Central memory CD8-positive, alpha-beta T cell (primary cell): ENCODE results near the gene MEP1A.
"Not testable (repeated sequence)": the region's sequence is repeated elsewhere in the genome, so short reads cannot be mapped to it uniquely, and the experiment has no call there.

Experiments
- ATAC-seq: fragments of 150-1000 bp; cut with Tn5 transposase; replicated peaks from 2 replicates; pipeline ENCODE4 v1.10.0; 2022; ENCODE audit warnings: mild to moderate bottlenecking, moderate FRiP score, moderate number of reproducible peaks; ENCODE audit not compliant: poor library complexity, severe bottlenecking; ENCODE audit errors: extremely low read depth
- DNase-seq, 2 donors: peaks; one replicate each; pipeline ENCODE4 v3.0.0; 2021; ENCODE audit warnings: low spot score in 2 of 2
- H3K27ac Mint-ChIP-seq: one replicate; pipeline ENCODE4 v1.8.0; 2022; ENCODE audit warnings: low read depth, mild to moderate bottlenecking, moderate library complexity, mixed read lengths
- H3K27me3 Mint-ChIP-seq: one replicate; pipeline ENCODE4 v1.8.0; 2022; ENCODE audit warnings: mixed read lengths
- H3K36me3 Mint-ChIP-seq: one replicate; pipeline ENCODE4 v1.8.0; 2022; ENCODE audit warnings: mild to moderate bottlenecking, moderate library complexity, mixed read lengths; ENCODE audit not compliant: insufficient read depth
- H3K4me1 Mint-ChIP-seq: one replicate; pipeline ENCODE4 v1.8.0; 2022; ENCODE audit warnings: mixed read lengths
- H3K4me3 Mint-ChIP-seq: one replicate; pipeline ENCODE4 v1.8.0; 2022; ENCODE audit warnings: mild to moderate bottlenecking, moderate library complexity, mixed read lengths
- H3K9me3 Mint-ChIP-seq: one replicate; pipeline ENCODE4 v1.8.0; 2022; ENCODE audit warnings: mixed read lengths

MEP1A gene

DNA sequence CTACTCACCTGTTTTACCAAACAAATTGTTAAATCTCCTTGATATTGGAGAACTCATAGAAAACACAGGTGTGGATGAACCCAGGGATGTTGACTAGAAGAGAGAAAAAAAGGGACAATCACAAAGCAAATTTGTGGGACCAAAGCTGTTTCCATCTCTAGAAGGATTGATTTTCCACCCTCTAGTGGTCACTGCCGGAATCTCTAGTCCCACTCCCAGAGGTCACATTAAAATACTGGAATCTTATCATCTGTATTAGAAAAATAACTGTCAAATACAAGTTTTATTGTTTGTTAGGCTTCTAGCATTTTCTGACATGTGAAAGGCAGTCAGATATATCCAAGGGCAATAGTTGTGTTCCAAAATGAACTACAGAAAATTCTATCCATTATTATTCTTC, 62.8 kb downstream of the MEP1A start:
- H3K4me3 Mint-ChIP-seq, H3K4me1 Mint-ChIP-seq, H3K27ac Mint-ChIP-seq, H3K9me3 Mint-ChIP-seq, DNase-seq, ATAC-seq, H3K36me3 Mint-ChIP-seq: not testable (repeated sequence)
- peaks cover 14% of the 10 kb centered on the region for H3K27me3 Mint-ChIP-seq

DNA sequence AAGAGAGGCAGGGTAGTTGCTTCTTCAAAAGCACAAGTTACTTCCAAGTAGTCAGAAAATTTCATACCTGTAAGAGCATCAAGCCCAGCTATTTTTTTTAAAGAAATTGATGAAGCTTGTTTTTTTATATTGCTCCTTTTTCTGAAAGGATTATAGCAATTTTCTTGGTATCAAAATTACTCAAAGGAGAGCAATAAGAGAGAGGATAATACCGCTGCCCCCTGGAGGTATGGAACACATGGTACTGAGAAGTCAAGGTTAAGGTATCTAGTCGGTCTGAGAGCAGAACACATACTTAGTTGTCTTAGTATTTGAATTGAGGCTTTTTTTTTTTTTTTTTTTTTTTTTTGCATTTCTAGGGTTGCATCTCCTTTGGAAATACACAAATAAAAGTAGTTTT, 69.2 kb downstream of the MEP1A start:
- ATAC-seq (no peak), DNase-seq (no peak)
- Mint-ChIP-seq H3K36me3 (no peaks in the 10 kb centered on the region), H3K27me3 (no peaks in the 10 kb centered on the region), H3K27ac (no peak overlapping the region), H3K4me1 (no peaks in the 10 kb centered on the region), H3K9me3 (no peaks in the 10 kb centered on the region), H3K4me3 (no peak overlapping the region)

DNA sequence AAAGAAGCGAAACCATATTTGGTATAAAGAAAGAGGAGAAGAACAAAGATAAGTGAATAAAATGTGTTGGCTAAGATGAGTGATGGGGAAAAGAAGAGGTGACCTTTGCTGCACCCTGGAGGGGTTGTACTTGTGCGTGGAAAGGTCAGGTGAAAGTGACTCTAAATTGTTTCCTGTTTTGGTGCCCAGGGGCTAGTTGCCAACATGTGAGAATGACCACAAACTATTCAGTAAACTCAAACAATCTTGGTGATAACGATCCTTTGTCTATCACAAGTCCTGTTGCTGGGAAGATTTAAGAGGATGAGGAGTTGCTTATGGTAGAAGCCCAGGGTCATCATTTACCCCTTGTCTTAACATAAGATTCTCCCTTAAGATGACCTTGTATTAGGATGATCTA, 70.6 kb downstream of the MEP1A start:
- no peak for DNase-seq
- Mint-ChIP-seq H3K36me3 (no peaks in the 10 kb centered on the region), H3K27ac (no peak overlapping the region)

DNA sequence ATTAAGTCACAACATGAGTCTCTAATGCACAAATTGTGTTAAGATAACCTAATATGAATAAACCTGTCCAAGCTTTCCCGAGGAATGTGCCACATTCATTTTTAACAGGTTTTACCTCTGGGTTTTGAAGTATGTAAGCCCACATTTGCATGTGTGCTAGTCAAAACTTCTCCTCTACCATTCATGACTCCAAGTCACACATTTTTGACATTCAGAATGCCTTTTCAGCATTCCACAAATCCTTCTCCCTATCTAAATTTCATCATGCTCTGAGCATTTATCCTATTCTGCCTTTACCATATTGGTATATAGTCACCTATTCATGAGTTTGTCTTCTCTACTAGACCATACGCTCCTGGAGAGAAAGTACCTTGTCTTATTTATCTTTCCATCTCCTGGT, 72.0 kb downstream of the MEP1A start:
- H3K4me1 Mint-ChIP-seq: no peaks in the 10 kb centered on the region
- no peak overlapping the region for H3K4me3 Mint-ChIP-seq
- no peak overlapping the region for H3K27ac Mint-ChIP-seq
- ATAC-seq: no peak
- H3K9me3 Mint-ChIP-seq: no peaks in the 10 kb centered on the region
- no peaks in the 10 kb centered on the region for H3K27me3 Mint-ChIP-seq
- no peaks in the 10 kb centered on the region for H3K36me3 Mint-ChIP-seq
- no peak for DNase-seq

More for the DNA sequence above, 70.6 kb downstream of the MEP1A start:
- H3K27me3 Mint-ChIP-seq: no peaks in the 10 kb centered on the region
- ATAC-seq: no peak
- no peak overlapping the region for H3K4me3 Mint-ChIP-seq
- H3K9me3 Mint-ChIP-seq: no peaks in the 10 kb centered on the region
- no peaks in the 10 kb centered on the region for H3K4me1 Mint-ChIP-seq

DNA sequence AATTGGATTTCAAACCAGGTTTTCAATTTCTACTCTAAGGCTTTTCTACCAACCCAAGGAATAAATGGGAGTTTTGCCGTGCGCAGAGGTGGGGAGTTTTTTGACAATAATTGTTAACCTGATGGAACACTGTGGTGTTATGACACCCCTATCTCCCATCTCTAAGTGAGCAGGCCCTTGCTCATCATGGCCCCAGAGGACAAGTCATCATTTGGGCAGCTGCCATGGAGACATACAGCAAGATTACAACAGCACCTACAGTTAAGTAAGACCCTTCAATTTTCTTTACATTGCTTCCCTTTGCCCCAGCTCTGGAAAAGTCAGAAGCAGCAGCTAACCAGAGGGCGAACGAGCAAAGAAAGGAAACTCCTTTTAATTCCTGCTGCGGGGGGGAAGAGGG, 74.2 kb downstream of the MEP1A start:
- Mint-ChIP-seq H3K4me3 (no peak overlapping the region), H3K36me3 (no peaks in the 10 kb centered on the region), H3K9me3 (no peaks in the 10 kb centered on the region), H3K27ac (no peak overlapping the region), H3K4me1 (no peaks in the 10 kb centered on the region), H3K27me3 (peaks cover 11% of the 10 kb centered on the region)
- ATAC-seq (no peak), DNase-seq (no peak)

DNA sequence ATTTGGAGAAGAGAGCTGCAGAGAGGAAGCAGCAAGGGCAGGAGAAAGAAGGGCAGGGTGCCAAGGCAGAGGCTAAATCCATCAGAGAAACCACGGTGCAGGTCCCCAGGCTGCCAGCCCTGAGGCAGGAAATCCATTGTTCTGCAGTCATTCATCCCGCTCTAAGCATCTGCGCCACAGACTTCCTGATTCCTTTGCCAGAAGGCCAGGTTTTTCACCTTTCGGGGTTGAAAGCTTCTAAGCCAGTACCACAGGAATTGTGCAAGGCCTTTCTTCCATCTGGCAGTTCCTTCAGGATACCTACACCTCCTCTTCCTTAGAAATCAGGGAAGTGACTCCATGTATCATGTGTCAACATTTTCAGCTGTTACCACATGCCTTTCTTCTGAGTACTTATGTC, 82.9 kb downstream of the MEP1A start:
- DNase-seq (no peak), ATAC-seq (no peak)
- Mint-ChIP-seq H3K36me3 (no peaks in the 10 kb centered on the region), H3K27ac (no peak overlapping the region), H3K4me1 (no peaks in the 10 kb centered on the region), H3K27me3 (peaks cover 34% of the 10 kb centered on the region), H3K4me3 (no peak overlapping the region), H3K9me3 (no peaks in the 10 kb centered on the region)

DNA sequence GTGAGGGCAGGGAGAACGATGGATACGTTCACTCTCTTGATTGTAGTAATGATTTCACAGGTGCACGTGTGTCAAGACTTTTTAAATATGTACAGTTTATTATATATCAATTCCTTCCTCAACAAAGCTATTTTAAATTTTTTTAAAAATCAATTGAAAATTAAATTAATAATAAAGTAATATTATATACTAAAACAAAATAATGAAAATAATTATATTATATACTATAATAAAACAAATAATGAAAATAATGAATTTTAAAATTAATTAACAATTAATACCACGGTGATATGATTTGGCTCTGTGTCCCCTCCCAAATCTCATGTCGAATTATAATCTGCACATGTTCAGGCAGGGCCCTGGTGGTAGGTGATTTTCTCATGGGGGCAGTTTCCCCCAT, 85.8 kb downstream of the MEP1A start:
- no peak overlapping the region for H3K4me3 Mint-ChIP-seq
- H3K27me3 Mint-ChIP-seq: peaks cover 37% of the 10 kb centered on the region
- no peak overlapping the region for H3K27ac Mint-ChIP-seq
- DNase-seq: no peak
- no peaks in the 10 kb centered on the region for H3K4me1 Mint-ChIP-seq
- no peaks in the 10 kb centered on the region for H3K36me3 Mint-ChIP-seq
- no peaks in the 10 kb centered on the region for H3K9me3 Mint-ChIP-seq
- no peak for ATAC-seq

DNA sequence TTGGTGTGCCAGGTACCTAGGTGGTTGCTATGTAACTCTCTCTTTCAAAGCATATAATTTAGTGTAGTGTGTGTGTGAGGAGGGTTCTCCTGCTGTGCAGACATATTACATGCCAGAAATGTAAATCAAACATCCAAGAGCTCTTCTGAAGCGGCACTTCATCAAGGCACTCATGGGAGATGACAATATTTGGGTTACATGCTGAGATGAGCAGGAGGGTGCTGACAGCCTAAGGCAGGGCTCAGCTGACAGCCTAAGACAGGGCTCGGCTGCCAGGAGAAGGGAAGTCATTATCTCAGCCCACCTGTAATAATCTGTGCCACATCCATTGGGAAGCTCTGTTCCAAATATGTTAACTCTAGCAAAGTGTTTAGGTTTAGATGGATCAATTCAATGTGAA, 89.5 kb downstream of the MEP1A start:
- Mint-ChIP-seq H3K9me3 (no peaks in the 10 kb centered on the region), H3K27ac (no peak overlapping the region), H3K27me3 (peaks cover 41% of the 10 kb centered on the region), H3K4me1 (no peaks in the 10 kb centered on the region), H3K36me3 (no peaks in the 10 kb centered on the region), H3K4me3 (no peak overlapping the region)
- DNase-seq: no peak
- ATAC-seq: no peak

DNA sequence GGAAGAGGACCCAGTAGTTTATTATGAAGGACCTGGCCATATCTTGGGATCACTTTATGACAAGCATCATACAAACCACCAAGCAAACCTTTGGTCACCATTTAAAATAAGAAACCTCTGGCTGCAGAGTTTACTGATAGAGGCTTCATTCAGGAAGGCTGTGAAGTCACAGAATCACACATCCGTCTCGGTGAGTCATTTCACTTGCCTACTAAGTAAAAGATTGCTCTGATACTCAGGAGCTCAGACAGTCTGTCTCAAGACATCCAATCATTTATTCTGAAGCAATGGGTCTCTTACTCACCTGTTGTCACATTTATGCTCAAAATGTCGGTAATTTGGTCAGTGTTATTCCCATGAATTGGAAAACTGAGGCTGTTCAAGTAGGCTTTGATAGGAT, 94.8 kb downstream of the MEP1A start:
- no peak for DNase-seq
- Mint-ChIP-seq H3K4me1 (no peaks in the 10 kb centered on the region), H3K27ac (no peak overlapping the region), H3K36me3 (no peaks in the 10 kb centered on the region), H3K4me3 (no peak overlapping the region), H3K27me3 (peaks cover 15% of the 10 kb centered on the region), H3K9me3 (no peaks in the 10 kb centered on the region)
- ATAC-seq: no peak

DNA sequence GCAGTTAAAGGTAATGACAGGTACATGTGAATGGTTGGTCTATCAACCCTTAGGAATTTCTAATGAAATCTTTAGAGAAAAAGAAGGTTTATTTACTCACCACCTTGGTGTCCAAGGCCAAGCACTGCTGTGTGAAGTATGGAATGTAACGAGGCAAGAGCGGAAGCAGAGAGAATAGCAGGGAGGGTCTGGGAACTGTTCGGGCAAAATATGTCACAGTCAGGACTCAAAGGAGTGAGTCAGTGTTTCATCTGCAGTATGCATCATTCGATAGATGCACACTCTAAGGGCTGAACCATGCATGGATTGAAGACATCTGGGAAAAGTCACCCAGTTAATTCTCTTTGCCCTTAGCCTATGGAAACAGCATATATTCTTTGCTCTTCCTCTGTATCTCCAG, 95.4 kb downstream of the MEP1A start:
- no peaks in the 10 kb centered on the region for H3K36me3 Mint-ChIP-seq
- H3K4me1 Mint-ChIP-seq: no peaks in the 10 kb centered on the region
- no peak overlapping the region for H3K4me3 Mint-ChIP-seq
- H3K9me3 Mint-ChIP-seq: no peaks in the 10 kb centered on the region
- no peak for DNase-seq
- ATAC-seq: no peak
- H3K27ac Mint-ChIP-seq: no peak overlapping the region
- H3K27me3 Mint-ChIP-seq: peaks cover 15% of the 10 kb centered on the region
